ENCODE measurements around the gene KIF6.
"Not testable (repeated sequence)": the region's sequence is repeated elsewhere in the genome, so short reads cannot be mapped to it uniquely, and the experiment has no call there.

Gene KIF6

DNA sequence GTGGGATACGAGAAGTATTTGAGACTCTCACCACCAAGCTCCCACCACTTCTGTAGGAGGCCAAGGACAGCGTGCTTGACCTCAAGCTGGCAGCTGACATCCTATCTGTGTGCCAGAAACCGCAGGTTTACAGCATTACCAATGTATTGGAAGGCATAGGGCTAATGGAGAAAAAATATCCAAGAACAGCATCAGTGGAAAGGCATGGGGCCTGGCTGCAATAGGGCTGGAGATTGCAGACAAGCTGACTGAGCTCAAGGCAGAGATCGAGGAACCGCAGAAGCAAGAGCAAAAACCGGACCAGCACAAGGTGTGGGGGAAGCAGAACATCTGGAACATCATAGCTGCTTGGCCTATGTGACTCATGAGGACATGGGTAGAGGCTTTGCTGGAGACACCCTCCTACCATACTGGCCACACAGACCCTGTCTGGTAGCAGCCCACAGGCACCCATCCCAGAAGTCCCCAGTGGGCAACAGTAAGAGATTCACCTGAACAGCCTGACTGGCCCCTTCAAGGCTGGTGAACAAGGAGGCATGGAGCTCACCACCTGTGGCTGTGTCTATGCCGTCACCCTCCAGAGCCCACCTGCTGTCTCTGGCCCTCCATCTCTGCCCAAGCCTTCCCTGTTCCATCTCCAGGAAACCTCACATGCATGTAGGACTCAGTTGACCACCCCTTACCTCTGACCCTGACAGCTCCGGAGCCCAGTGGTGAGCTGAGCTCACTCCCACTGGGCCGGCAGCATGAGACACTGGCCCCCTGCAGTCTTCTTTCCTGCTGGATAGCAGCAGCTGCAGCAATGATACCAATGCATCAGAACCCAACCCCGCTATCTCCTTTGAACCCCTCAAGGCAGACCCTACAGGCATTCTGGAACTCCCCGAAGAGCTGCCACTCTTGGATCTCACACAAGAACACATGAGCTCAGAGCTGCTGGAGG is 171.1 kb downstream of the KIF6 start:
- DNase-seq (ENCODE audit: low spot score), result peak; percentile 68

DNA sequence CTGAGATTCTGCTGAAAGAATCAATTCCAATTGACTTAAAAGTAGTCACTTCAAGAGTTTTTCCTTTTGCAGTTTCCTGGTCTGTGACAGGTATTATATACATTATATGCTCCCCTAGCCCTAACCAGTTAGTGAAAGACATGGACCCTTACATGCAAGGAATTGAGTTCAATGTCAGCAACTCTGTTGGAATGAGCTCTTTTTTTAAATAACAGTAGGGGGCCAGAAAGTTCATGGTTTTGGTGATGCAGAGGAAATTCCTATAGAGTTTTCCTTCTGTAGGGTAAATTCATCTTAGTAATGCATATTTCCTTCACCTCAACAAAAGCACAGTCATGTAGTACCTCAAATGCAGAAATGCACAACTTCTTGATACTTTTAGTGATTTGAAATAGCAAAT is 172.2 kb downstream of the KIF6 start:
- no peak for DNase-seq (ENCODE audit: low spot score)

GRCh38 chr6:39550191-39550590 is 175.0 kb downstream of the KIF6 start:
- DNase-seq (ENCODE audit: low spot score), result no peak

- DNase-seq (ENCODE audit: low spot score), result no peak
These were observed 178.5 kb downstream of the KIF6 start for GRCh38 chr6:39546731-39547130.

DNA sequence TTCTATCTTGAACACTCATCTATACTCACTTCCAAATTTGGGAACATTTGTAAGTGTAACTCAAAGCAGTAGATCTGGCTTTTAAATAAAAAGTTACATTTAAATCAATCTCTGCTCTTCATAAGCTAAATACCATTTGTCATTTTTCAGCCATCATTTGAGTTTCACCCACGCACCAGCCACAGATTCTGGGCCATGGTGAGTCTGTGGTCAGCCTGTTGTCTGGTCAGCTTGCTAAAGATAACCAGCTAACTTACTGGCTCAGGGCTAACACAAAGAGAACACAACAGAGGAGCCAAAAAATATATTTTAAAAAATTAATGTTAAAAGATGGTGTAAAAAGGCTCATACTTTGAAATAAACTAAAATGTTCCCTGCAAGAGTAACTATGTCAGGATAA is 181.3 kb downstream of the KIF6 start:
- peak; percentile 29 for DNase-seq (ENCODE audit: low spot score)

DNA sequence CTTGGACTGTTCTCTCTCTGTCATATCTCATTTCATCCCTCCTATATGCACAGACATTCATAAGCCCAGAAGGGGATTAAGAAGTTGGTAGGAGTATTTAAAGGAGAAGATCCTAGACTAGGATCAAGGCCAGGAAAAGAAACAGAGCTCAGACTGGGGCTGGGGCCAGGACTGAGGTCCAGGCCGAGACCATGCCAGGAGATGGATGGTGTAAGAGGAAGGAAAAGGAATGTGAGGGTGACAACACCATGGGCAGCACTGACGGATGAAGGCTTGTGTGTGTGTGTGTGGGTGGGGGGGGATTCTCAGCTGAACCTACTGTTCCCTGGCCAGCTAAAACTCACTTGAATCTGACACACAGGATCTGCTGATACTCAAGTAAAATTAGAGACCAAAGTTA is 182.1 kb downstream of the KIF6 start:
- peak; percentile 70 for DNase-seq (ENCODE audit: low spot score)

DNA sequence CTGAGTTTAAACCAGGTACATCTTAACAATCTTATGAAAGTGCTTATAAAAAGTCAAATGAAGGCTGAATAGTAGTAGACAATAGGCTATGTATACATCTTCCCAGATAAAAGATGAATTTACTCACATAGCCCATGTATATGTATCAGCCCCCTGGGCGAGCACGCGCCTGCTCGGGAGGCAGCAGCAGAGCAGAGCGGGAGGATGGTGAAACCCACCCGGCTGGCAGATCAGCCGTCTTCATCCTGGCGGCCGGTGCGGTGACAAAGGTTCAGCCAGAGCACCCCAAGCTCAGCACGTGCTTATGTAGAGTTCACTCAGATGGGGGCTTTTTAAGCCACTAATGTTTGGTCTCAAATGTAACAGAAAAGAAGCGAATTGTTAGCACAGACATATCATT is 184.8 kb downstream of the KIF6 start:
- no peak for DNase-seq (ENCODE audit: low spot score)

GRCh38 chr6:39530201-39530759 is 194.9 kb downstream of the KIF6 start:
- DNase-seq (ENCODE audit: low spot score), result peak; percentile 37

GRCh38 chr6:39527792-39528564 is 197.2 kb downstream of the KIF6 start:
- no peak for DNase-seq (ENCODE audit: low spot score)

DNA sequence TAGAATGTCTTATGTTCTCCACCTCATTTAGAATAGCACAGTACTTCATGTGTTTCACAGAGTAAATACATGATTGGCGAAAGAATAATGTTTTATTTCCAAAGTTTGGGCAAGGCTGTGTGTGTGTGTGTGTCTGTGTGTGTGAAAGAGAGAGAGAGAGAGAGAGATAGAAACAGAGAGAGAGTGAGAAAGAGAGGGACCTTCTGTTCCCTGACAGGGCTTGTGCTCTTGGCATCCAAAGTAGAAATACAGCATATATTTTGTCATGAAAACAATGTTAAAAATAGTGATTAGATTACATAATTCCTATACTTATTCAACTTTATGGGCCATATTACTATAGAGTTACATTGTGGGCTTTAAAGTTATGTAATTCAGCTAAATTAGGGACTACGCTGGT is 201.2 kb downstream of the KIF6 start:
- DNase-seq (ENCODE audit: low spot score), result no peak

- DNase-seq (ENCODE audit: low spot score), result no peak
These were observed 203.2 kb downstream of the KIF6 start for GRCh38 chr6:39521958-39522357.

GRCh38 chr6:39520916-39521315 is 204.3 kb downstream of the KIF6 start:
- DNase-seq (ENCODE audit: low spot score), result no peak

- peak; percentile 26 for DNase-seq (ENCODE audit: low spot score)
These were observed 204.8 kb downstream of the KIF6 start for GRCh38 chr6:39520411-39520810.

DNA sequence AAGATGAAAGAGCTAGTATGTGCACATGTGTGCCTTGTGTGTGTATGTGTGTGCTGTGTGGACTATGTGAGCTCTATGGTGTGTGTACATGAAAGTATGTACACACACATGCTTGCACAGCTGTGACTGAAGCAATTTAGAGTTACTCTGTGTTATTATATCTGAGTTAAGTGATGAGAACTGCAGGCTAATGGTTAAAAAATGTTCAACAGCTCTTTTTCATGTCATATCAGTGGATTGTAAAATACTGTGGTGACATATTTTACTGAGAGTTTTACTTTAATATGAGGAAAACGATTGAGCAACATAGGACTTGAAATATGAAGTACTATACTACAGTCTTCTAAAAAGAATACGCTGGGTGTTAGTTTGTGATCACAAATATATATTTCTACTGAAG is 207.0 kb downstream of the KIF6 start:
- no peak for DNase-seq (ENCODE audit: low spot score)

GRCh38 chr6:39517756-39518155 is 207.5 kb downstream of the KIF6 start:
- DNase-seq (ENCODE audit: low spot score), result no peak

DNA sequence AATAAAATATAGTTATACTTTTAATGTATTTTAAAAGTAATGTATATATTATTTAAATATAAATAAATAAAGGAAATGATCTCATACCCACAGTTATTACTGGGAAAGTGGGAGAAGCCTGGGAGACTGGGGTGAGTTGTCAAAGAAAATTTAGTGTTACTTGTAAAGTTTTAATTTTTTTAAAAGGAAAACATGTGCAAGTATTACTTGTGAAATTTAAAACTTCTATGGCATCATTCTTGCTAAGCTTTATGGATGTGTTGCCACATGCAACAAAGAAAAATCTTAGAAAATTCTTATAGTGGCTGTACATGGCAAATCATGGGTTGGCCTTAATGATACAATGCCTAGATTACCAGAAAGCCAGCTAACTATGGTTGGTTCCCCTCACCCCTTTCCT is 208.7 kb downstream of the KIF6 start:
- no peak for DNase-seq (ENCODE audit: low spot score)

- no peak for DNase-seq (ENCODE audit: low spot score)
These were observed 209.7 kb downstream of the KIF6 start for GRCh38 chr6:39515471-39515870.

DNA sequence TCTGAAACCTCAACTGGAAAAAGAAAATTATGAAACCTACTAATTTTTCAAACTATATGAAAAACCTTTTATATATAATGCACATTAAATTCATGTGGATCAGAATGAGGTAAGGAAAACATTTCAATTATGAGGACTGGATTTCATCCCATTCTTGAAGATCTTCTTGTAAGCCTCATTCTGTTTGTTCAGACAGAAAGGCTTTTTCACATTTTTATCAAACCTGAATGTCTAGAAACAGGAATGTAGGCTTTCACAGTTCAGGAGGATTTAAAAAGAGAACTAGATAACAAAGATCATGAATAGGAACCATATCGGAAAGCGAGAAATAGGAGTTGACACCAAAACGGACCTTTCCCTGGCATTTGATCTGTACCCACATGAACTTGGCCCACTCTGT is 210.2 kb downstream of the KIF6 start:
- no peak for DNase-seq (ENCODE audit: low spot score)

DNA sequence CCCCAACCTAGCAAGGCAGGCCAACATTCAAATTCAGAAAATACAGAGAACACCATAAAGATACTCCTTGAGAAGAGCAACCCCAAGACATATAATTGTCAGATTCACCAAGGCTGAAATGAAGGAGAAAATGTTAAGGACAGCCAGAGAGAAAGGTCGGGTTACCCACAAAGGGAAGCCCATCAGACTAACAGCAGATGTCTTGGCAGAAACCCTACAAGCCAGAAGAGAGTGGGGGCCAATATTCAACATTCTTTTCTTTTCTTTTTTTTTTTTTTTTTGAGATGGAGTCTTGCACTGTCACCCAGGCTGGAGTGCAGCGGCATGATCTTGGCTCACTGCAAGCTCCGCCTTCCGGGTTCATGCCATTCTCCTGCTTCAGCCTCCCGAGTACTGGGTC is 215.4 kb downstream of the KIF6 start:
- not testable (repeated sequence) for DNase-seq (ENCODE audit: low spot score)

- no peak for DNase-seq (ENCODE audit: low spot score)
These were observed 216.7 kb downstream of the KIF6 start for GRCh38 chr6:39508515-39508914.

DNA sequence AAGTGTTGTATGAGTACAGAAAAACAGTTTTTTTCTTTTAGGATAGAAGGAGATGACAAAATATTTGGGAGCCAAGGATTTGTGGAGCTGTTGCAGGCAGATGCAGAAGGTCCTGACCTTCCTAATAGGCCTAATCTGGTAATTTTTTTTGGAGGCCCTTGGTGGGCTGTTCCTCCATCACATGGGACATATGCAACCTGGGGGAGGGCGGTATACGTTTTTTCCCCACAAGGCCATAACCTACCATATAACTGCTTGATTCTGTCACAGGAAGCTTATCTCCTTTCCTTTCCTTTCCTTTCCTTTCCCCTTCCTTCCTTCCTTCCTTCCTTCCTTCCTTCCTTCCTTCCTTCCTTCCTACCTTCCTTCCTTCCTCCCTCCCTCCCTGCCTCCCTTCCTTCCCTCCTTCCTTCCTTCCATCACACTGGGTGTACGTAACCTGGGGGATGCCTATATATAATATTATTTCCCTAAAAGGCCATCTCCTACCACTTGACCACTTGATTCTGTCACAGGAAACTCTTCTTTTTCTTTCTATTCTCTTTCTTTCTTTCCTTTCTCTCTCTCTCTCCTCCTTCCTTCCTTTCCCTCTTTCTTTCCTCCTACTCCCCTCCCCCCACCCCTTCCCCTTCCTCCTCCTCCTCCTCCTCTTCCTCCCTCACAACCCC is 217.7 kb downstream of the KIF6 start:
- no peak for DNase-seq (ENCODE audit: low spot score)

- DNase-seq (ENCODE audit: low spot score), result not testable (repeated sequence)
These were observed 222.7 kb downstream of the KIF6 start for GRCh38 chr6:39502362-39502955.

Measured in GM03348 (cell line).